ENCODE data around the gene THSD4. TPM values are rescaled to one million over a fixed set of nuclear protein-coding genes. Genes with fewer than 3 reads are reported as not detected.
A peak's percentile ranks its signal among the peaks of the same experiment; 100 is the strongest.

THSD4 gene
- polyA plus RNA-seq, 1 donor from 2014 or later = 0.46 TPM

DNA sequence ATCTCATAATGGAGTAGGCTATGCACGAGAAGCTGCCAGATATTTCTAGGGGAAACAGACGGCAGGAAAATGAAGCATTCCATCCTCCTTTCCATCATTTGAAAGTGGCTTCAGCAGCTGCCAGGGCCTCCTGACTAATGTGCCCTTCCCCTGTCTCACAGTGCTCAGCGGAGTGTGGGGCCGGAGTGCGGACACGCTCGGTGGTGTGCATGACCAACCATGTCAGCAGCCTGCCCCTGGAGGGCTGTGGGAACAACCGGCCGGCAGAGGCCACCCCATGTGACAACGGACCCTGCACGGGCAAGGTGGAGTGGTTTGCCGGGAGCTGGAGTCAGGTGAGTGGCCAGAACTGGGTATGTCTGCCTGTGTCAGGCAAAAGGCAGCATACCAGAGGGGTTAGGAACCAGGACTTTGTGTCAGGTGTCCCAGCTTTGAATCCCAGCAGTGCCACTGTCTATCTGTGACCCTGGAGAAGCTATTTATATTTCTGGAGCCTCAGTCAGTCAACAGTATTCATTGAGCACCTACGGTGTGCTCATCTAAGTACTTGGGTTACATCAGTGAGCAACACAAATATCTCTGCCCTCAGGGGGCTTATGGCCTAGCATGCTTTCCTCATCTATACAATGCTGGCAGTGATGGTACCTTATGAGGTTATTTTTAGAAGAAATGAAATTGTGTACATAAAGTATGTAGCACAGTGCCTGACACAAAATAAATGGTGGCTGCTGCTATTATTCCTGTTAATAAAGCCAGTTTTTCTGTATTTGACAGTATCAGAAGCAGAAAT is 642.7 kb downstream of the THSD4 start:
- no peak for TF ChIP-seq RAD21 (conservative IDR thresholded peaks at IDR 0.05)
- TF ChIP-seq POLR2AphosphoS5 (IDR thresholded peaks at IDR 0.05) = no peak
- TF ChIP-seq SMC3 (conservative IDR thresholded peaks at IDR 0.05; ENCODE audit: poor library complexity) = no peak
- TF ChIP-seq REST (IDR thresholded peaks at IDR 0.05; ENCODE audit: borderline replicate concordance) = no peak
- no peak for TF ChIP-seq CTCF (IDR thresholded peaks at IDR 0.05; ENCODE audit: poor library complexity, severe bottlenecking)
- TF ChIP-seq EP300 (conservative IDR thresholded peaks at IDR 0.05; ENCODE audit: poor library complexity, severe bottlenecking) = no peak
- no peak for TF ChIP-seq TAF1 (IDR thresholded peaks at IDR 0.05; ENCODE audit: low read depth)
- no peak for TF ChIP-seq MXI1 (conservative IDR thresholded peaks at IDR 0.05; ENCODE audit: poor library complexity, severe bottlenecking)
- TF ChIP-seq EZH2 (IDR thresholded peaks at IDR 0.05; ENCODE audit: borderline replicate concordance, insufficient read depth, low read length, poor library complexity, severe bottlenecking) = no peak
- Histone ChIP-seq H4K20me1 (ENCODE audit: insufficient read depth) (no peaks in the 10 kb centered on the region), H3K4me2 (ENCODE audit: low read length) (no peak overlapping the region), H3K9me3 (ENCODE audit: low read length) (no peaks in the 10 kb centered on the region), H3K4me3 (ENCODE audit: low read length) (no peak overlapping the region), H3K36me3 (ENCODE audit: insufficient read depth, low read length) (no peaks in the 10 kb centered on the region), H3K9me2 (ENCODE audit: insufficient read depth, low read length) (no peaks in the 10 kb centered on the region), H3K27me3 (ENCODE audit: insufficient read depth, low read depth, low read length) (no peaks in the 10 kb centered on the region), H3K9ac (ENCODE audit: low read length) (no peak overlapping the region), H2AFZ (ENCODE audit: low read depth, low read length) (no peak overlapping the region), H3F3A (ENCODE audit: insufficient read depth, low read length, poor library complexity, severe bottlenecking) (no peaks in the 10 kb centered on the region), H3K79me2 (replicated peaks; ENCODE audit: insufficient read depth, low read length) (no peaks in the 10 kb centered on the region), H3K27ac (ENCODE audit: low read length) (no peak overlapping the region)

- H3K9ac ChIP-seq (ENCODE audit: low read length) = no peak overlapping the region
- no peaks in the 10 kb centered on the region for H3F3A ChIP-seq (ENCODE audit: insufficient read depth, low read length, poor library complexity, severe bottlenecking)
- no peaks in the 10 kb centered on the region for H4K20me1 ChIP-seq (ENCODE audit: insufficient read depth)
- H2AFZ ChIP-seq (ENCODE audit: low read depth, low read length) = no peak overlapping the region
- no peaks in the 10 kb centered on the region for H3K27me3 ChIP-seq (ENCODE audit: insufficient read depth, low read depth, low read length)
- no peaks in the 10 kb centered on the region for H3K9me3 ChIP-seq (ENCODE audit: low read length)
- H3K9me2 ChIP-seq (ENCODE audit: insufficient read depth, low read length) = no peaks in the 10 kb centered on the region
- H3K36me3 ChIP-seq (ENCODE audit: insufficient read depth, low read length) = no peaks in the 10 kb centered on the region
- no peak overlapping the region for H3K4me3 ChIP-seq (ENCODE audit: low read length)
- no peak overlapping the region for H3K27ac ChIP-seq (ENCODE audit: low read length)
- no peak overlapping the region for H3K4me2 ChIP-seq (ENCODE audit: low read length)
- no peaks in the 10 kb centered on the region for H3K79me2 ChIP-seq (replicated peaks; ENCODE audit: insufficient read depth, low read length)
- TF ChIP-seq EP300 (conservative IDR thresholded peaks at IDR 0.05; ENCODE audit: poor library complexity, severe bottlenecking) (peak; percentile 19), RAD21 (conservative IDR thresholded peaks at IDR 0.05) (no peak), EZH2 (IDR thresholded peaks at IDR 0.05; ENCODE audit: borderline replicate concordance, insufficient read depth, low read length, poor library complexity, severe bottlenecking) (no peak)
Measured at GRCh38 chr15:71758711-71759110, 643.4 kb downstream of the THSD4 start.

Measured in neural cell (in vitro differentiated cells).